ENCODE data around the gene COL6A2. TPM values are rescaled to one million over a fixed set of nuclear protein-coding genes. Genes with fewer than 3 reads are reported as not detected.

Gene COL6A2
- polyA plus RNA-seq, 1 donor, result 201 TPM

DNA sequence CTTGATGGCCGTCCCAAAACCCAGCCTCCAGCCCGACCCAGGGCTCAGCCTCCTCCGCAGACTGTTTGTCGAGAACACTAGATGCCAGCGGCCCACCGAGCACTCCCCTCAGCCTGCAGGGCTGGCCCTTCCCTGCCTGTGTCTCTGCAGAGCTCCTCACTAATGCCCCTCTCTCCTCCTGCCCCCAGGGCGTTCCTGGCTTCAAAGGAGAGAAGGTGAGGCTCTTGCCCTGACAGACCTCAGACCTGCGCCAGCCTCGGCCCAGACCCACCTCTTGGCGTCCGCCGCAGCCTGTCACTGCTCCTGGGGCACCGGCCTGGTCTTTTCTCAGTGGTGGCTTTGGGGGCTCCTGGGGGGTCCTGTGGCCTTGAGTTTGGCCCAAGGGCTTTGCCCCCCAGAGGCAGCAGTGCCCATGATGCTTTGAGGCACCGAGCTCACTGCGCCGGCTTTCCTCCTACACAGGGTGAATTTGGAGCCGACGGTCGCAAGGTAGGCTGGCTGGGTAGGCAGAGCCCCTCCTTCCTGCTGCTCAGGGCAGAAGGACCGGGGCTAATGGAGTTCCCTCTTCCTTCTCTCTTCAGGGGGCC is 18.4 kb downstream of the COL6A2 start:
- H3K27me3 ChIP-seq (ENCODE audit: control insufficient read depth, insufficient read depth, low read length), result no peaks in the 10 kb centered on the region
- no peak overlapping the region for H3K4me3 ChIP-seq (ENCODE audit: low read length)
- H3K9me3 ChIP-seq (ENCODE audit: control insufficient read depth, low read depth, low read length), result peaks cover 7% of the 10 kb centered on the region
- no peak overlapping the region for H3K27ac ChIP-seq (ENCODE audit: low read length)
- H3K4me1 ChIP-seq (ENCODE audit: control insufficient read depth, insufficient read depth, low read length), result no peaks in the 10 kb centered on the region
- peaks cover 62% of the 10 kb centered on the region for H3K36me3 ChIP-seq (ENCODE audit: control insufficient read depth, insufficient read depth, low read length)
- no CpG with 5 or more reads among the region's 20 CpGs for WGBS (ENCODE audit: insufficient coverage, low lambda C conversion rate)
- DNase-seq, result no peak

DNA sequence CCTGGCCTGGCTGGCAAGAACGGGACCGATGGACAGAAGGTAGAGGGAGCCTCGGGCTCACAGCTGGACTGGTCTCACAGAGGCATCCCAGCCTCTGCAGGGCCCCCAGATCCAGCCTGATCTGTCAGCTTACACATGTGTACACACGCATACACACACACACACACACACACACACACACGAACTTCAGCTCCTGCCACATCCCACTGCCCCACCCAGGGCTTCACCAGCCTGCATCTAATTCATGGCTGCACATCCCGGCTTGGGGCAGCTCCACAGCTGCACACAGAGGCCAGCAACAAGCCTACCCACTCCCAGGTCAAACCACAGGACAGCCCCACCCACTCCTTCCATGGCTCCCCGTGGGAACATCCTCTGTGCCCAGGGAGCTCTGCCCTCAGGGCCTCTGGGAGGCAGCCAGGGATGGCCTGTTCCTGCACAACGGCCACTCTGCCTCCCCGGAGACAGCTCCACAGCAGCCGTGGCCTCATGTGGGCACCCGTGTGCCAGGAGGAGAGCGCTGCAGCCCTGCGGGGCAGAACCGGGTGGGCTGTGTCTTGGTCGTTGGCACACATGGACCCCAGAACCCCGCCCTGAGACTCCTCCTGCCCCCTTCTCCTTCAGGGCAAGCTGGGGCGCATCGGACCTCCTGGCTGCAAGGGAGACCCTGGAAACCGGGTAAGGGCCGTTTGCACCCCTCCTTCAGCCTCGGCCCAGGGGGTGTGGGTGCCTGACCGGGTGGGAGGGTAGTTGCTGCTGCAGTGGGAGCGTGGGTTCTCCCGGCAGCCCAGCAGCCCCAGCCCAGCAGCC is 19.1 kb downstream of the COL6A2 start:
- no peak overlapping the region for H3K27ac ChIP-seq (ENCODE audit: low read length)
- no peak for DNase-seq

DNA sequence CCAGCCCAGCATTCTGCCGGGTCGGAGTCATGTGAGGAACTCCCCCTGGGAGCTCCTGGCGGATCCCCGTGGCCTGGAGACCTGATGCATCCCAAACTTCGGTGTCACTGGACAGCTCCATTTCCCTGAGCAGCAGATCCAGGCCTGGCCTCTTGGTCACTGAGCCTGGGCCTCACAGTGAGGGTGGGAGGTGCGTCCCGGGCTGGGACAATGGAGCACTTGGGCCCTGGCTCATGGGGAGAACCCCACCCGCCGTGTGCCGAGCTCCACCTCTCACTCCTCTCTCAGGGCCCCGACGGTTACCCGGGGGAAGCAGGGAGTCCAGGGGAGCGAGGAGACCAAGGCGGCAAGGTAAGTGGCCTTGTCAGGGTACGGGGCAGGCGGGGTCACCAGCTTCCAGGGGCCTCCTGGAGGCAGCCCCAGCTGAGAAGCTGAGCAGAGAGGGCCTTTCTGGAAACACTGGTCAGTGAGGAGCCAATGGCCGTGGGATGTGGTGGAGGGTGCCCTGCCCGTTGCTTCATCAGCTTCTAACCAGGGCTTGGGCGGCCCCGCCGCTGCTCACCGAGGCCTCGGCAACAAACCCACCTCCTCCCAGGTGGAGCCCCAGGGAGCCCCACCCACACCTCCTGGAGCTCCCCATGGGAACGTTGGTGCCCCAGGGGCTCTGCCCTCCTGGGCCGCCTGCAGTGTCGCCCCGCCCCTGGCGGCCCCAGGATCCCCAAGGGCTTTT is 19.8 kb downstream of the COL6A2 start:
- Histone ChIP-seq H3K36me3 (ENCODE audit: control insufficient read depth, insufficient read depth, low read length) (peaks cover 62% of the 10 kb centered on the region), H3K27ac (ENCODE audit: low read length) (no peak overlapping the region), H3K9me3 (ENCODE audit: control insufficient read depth, low read depth, low read length) (peaks cover 3% of the 10 kb centered on the region), H3K4me3 (ENCODE audit: low read length) (no peak overlapping the region), H3K4me1 (ENCODE audit: control insufficient read depth, insufficient read depth, low read length) (no peaks in the 10 kb centered on the region), H3K27me3 (ENCODE audit: control insufficient read depth, insufficient read depth, low read length) (no peaks in the 10 kb centered on the region)
- no CpG with 5 or more reads among the region's 29 CpGs for WGBS (ENCODE audit: insufficient coverage, low lambda C conversion rate)
- DNase-seq, result no peak

More for the DNA sequence above, 19.1 kb downstream of the COL6A2 start:
- no CpG with 5 or more reads among the region's 24 CpGs for WGBS (ENCODE audit: insufficient coverage, low lambda C conversion rate)
- Histone ChIP-seq H3K36me3 (ENCODE audit: control insufficient read depth, insufficient read depth, low read length) (peaks cover 64% of the 10 kb centered on the region), H3K4me3 (ENCODE audit: low read length) (no peak overlapping the region), H3K4me1 (ENCODE audit: control insufficient read depth, insufficient read depth, low read length) (no peaks in the 10 kb centered on the region), H3K27me3 (ENCODE audit: control insufficient read depth, insufficient read depth, low read length) (no peaks in the 10 kb centered on the region), H3K9me3 (ENCODE audit: control insufficient read depth, low read depth, low read length) (peaks cover 5% of the 10 kb centered on the region)

DNA sequence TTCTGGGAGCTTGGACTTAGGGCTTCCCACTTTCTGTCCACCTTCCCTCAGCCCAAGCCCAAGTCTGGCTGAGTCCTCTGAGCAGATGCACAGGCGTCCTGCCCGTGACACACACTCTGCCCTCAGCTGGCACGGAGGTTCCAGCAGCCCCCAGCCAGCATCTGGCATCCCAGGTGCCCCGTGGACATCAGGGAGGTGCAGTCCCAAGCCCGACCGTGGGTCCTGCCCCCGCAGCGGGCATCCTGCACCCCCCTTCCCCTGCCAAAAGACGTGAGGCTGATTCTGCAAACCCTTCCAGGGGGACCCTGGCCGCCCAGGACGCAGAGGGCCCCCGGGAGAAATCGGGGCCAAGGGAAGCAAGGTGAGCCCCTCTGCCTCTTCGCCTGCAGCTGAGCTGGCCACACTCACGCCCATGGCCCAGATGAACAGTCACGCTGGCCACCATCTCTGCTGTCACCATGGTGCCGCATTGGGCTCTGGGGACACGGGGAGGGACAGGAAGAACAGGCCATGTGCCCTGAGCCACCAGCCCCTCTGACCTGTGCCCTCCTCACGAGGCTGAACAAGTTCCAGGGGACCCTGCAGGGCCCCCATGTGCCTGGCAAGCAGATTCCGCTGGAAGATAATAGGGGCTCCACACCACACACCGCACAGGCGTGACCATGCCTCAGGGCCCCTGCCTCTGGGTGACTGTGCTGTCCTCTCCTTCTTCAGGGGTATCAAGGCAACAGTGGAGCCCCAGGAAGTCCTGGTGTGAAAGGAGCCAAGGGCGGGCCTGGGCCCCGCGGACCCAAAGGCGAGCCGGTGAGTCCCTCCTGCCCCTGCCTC is 20.6 kb downstream of the COL6A2 start:
- H3K27me3 ChIP-seq (ENCODE audit: control insufficient read depth, insufficient read depth, low read length), result no peaks in the 10 kb centered on the region
- no peak for DNase-seq
- H3K4me1 ChIP-seq (ENCODE audit: control insufficient read depth, insufficient read depth, low read length), result no peaks in the 10 kb centered on the region
- no peak overlapping the region for H3K27ac ChIP-seq (ENCODE audit: low read length)
- peaks cover 55% of the 10 kb centered on the region for H3K36me3 ChIP-seq (ENCODE audit: control insufficient read depth, insufficient read depth, low read length)
- H3K4me3 ChIP-seq (ENCODE audit: low read length), result no peak overlapping the region
- H3K9me3 ChIP-seq (ENCODE audit: control insufficient read depth, low read depth, low read length), result peaks cover 3% of the 10 kb centered on the region
- WGBS (ENCODE audit: insufficient coverage, low lambda C conversion rate), result no CpG with 5 or more reads among the region's 27 CpGs

DNA sequence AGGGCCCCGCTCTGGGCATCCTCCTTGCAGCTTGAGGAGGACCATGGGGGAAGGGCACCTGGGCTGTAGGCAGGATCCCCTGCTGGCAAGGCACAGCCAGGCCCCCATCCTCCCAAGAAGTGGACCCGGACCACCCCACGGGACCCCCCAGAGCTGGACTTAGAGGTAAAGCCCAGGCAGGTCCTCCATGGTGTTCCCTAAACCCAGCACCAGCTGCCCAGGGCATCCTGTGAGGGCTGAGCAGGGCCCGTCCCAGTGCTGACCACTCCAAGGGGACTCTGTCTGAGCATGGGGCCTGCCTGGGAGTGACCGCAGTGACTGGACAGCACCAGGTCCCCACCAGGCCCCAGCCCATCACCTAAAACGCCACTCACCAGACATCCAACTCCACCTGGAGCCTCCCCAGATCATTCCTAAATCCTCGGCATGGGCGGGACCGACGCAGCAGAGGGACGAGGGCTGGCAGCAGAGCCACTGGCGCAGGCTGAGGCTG is 21.3 kb downstream of the COL6A2 start:
- Histone ChIP-seq H3K27ac (ENCODE audit: low read length) (no peak overlapping the region), H3K36me3 (ENCODE audit: control insufficient read depth, insufficient read depth, low read length) (peaks cover 51% of the 10 kb centered on the region)

DNA sequence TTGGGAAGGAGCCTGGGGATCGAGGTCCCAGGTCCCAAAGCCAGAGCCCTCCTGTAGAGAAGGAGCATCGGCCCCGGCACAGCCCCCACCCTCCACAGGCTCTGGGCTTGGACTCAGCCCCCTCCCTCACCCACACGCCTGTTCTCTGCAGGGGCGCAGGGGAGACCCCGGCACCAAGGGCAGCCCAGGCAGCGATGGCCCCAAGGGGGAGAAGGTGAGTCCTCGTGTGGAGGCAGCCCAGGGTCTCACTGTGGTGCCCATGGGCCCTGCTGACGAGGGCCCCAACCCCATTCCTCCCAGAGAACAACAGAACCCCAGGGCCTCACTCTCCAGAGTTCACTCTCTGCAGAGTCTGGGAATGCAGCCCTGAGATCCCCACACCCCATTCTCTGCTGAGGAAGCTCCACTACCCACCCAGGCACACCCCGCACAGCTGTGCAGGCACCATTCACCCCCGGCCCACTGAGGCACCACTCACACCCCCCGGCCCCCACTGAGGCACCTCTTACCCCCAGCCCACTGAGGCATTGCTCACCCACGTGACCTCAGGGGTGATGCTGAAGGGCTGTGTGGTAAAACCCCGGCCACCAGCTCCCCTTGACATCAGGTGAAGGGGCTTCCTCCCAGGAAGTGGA is 21.8 kb downstream of the COL6A2 start:
- peaks cover 47% of the 10 kb centered on the region for H3K36me3 ChIP-seq (ENCODE audit: control insufficient read depth, insufficient read depth, low read length)
- no CpG with 5 or more reads among the region's 14 CpGs for WGBS (ENCODE audit: insufficient coverage, low lambda C conversion rate)

More for the DNA sequence above, 21.3 kb downstream of the COL6A2 start:
- H3K4me3 ChIP-seq (ENCODE audit: low read length), result no peak overlapping the region
- DNase-seq, result no peak
- WGBS (ENCODE audit: insufficient coverage, low lambda C conversion rate), result no CpG with 5 or more reads among the region's 12 CpGs
- no peaks in the 10 kb centered on the region for H3K4me1 ChIP-seq (ENCODE audit: control insufficient read depth, insufficient read depth, low read length)
- no peaks in the 10 kb centered on the region for H3K27me3 ChIP-seq (ENCODE audit: control insufficient read depth, insufficient read depth, low read length)
- peaks cover 3% of the 10 kb centered on the region for H3K9me3 ChIP-seq (ENCODE audit: control insufficient read depth, low read depth, low read length)

DNA sequence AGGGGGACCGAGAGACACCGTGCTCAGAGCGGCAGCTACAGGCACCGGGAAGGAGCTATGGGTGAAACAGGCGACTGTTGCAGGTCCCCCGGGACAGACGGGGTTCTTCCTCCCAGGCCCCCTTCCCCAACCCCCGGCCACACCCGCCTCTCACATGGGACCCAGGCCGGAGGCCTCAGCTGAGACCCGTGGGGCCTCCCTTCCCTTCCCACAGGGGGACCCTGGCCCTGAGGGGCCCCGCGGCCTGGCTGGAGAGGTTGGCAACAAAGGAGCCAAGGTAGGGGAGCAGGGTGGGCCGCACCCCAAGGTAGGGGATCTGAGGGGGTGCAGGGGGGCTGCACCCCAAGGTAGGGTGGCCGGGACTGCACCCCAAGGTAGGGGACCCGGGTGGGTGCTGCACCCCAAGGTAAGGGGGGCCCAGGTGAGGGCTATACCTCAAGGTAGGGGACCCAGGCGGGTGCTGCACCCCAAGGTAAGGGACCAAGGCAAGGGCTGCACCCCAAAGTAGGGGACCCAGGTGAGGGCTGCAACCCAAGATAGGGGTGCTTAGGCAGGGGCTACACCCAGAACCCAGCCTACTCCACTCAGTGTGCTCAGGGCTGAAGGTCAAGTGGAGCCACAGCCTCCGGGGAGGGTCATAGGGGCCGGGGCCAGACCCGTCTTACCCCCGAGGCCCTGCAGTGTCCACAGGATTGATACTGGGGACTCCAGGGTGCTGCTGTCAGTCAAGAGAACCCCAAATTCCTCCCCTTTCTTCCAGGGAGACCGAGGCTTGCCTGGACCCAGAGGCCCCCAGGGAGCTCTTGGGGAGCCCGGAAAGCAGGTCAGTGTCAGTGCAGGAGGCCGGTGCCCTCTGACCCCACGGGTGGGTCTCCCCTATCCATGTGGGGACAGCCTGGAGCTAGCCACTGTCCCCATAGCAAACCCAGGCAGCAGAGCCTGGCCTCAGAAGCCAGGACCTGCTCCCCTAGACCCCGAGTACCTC is 22.7 kb downstream of the COL6A2 start:
- DNase-seq, result no peak
- Histone ChIP-seq H3K27ac (ENCODE audit: low read length) (no peak overlapping the region), H3K4me1 (ENCODE audit: control insufficient read depth, insufficient read depth, low read length) (no peaks in the 10 kb centered on the region), H3K4me3 (ENCODE audit: low read length) (no peak overlapping the region), H3K9me3 (ENCODE audit: control insufficient read depth, low read depth, low read length) (no peaks in the 10 kb centered on the region), H3K36me3 (ENCODE audit: control insufficient read depth, insufficient read depth, low read length) (peaks cover 41% of the 10 kb centered on the region), H3K27me3 (ENCODE audit: control insufficient read depth, insufficient read depth, low read length) (no peaks in the 10 kb centered on the region)
- no CpG with 5 or more reads among the region's 26 CpGs for WGBS (ENCODE audit: insufficient coverage, low lambda C conversion rate)

More for the DNA sequence above, 21.8 kb downstream of the COL6A2 start:
- no peak for DNase-seq
- Histone ChIP-seq H3K27me3 (ENCODE audit: control insufficient read depth, insufficient read depth, low read length) (no peaks in the 10 kb centered on the region), H3K4me1 (ENCODE audit: control insufficient read depth, insufficient read depth, low read length) (no peaks in the 10 kb centered on the region), H3K9me3 (ENCODE audit: control insufficient read depth, low read depth, low read length) (peaks cover 3% of the 10 kb centered on the region), H3K27ac (ENCODE audit: low read length) (no peak overlapping the region), H3K4me3 (ENCODE audit: low read length) (no peak overlapping the region)

DNA sequence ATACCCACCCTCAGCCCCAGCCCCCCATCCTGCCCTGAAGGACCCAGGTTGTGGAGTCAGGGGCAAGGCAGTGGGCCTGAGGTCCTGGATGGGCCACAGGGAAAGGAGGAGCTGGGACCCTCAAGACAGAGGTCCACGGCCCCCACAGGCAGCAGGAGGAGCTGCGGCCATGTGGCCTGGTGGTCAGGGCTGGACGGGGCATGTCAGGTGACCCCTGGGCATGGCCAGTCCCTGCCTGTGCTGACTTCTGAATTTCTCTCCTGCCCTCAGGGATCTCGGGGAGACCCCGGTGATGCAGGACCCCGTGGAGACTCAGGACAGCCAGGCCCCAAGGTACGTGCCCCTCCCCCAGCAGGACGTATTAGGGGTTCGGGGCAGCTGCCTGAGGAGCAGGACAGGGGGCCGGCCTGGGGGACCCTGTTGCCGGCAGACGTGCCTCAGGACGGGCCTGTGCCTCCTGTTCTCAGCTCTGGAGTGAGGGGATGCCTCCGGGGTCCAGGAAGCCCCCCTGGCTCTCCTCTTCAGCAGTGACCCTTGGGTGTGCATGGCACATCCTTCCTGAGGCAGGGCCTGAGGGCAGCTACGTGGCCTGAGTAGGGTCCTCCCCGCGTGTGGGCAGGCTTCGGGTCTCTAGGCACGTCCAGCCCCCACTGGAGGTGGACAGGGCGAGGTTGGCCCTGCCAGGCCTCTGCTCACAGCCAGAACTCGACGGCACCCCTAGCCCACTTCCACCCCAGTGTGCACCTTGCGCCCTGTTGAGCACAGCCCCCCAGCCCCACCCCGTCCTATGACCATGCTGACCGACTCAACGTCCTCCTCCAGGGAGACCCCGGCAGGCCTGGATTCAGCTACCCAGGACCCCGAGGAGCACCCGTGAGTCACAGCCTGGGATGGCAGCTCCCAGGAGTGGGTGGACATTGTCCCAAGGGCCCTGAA is 23.6 kb downstream of the COL6A2 start:
- H3K9me3 ChIP-seq (ENCODE audit: control insufficient read depth, low read depth, low read length), result no peaks in the 10 kb centered on the region
- H3K27ac ChIP-seq (ENCODE audit: low read length), result no peak overlapping the region
- no peak for DNase-seq
- no peaks in the 10 kb centered on the region for H3K27me3 ChIP-seq (ENCODE audit: control insufficient read depth, insufficient read depth, low read length)
- WGBS (ENCODE audit: insufficient coverage, low lambda C conversion rate), result no CpG with 5 or more reads among the region's 29 CpGs
- H3K36me3 ChIP-seq (ENCODE audit: control insufficient read depth, insufficient read depth, low read length), result peaks cover 39% of the 10 kb centered on the region
- no peaks in the 10 kb centered on the region for H3K4me1 ChIP-seq (ENCODE audit: control insufficient read depth, insufficient read depth, low read length)
- no peak overlapping the region for H3K4me3 ChIP-seq (ENCODE audit: low read length)

Data from large intestine (tissue), 3 donors.